OCI-LY7 (cell line): Measurements from ENCODE around the gene PSG11. TPM values are rescaled to one million over a fixed set of nuclear protein-coding genes. Genes with fewer than 3 reads are reported as not detected.
"Not testable (repeated sequence)": the region's sequence is repeated elsewhere in the genome, so short reads cannot be mapped to it uniquely, and the experiment has no call there.

Source experiments
- BruUV-seq: library from RNA; stranded (reverse); fragments of 400-500 nt; replicated peaks from 2 replicates; lab custom pipeline; 2021; lab: Mats Ljungman, UMichigan
- CTCF ChIA-PET: fragments of 300-600 bp; sonication (Branson Sonifier 250); formaldehyde crosslinking; loops from one replicate; lab custom pipeline; 2022; ENCODE audit warnings: antibody characterized with exemption; ENCODE audit not compliant: unreplicated experiment; lab: Charles Lee
- POLR2A ChIA-PET: fragments of 300-600 bp; sonication (Branson Sonifier 250); formaldehyde crosslinking; loops from one replicate; lab custom pipeline; 2022; ENCODE audit warnings: antibody characterized with exemption; lab: Charles Lee
- DNase-seq: peaks from one replicate; pipeline ENCODE4 v3.0.0-alpha.2; 2015; ENCODE audit warnings: low spot score
- H2AFZ ChIP-seq: fragments of 200-600 bp; sonication (generic), shearing (Covaris generic); 2 replicates; pipeline ENCODE4 v1.6.1; 2014; ENCODE audit warnings: mild to moderate bottlenecking, antibody characterized with exemption, low read length, moderate library complexity
- H3K27ac ChIP-seq: fragments of 200-600 bp; sonication (generic); 2 replicates; pipeline ENCODE4 v1.5.1; 2014; ENCODE audit warnings: mixed run types, low read depth, mild to moderate bottlenecking, moderate library complexity, low read length, inconsistent platforms; ENCODE audit not compliant: poor library complexity, severe bottlenecking
- H3K36me3 ChIP-seq: fragments of 200-600 bp; sonication (generic); 2 replicates; pipeline ENCODE4 v1.6.1; 2014; ENCODE audit warnings: mild to moderate bottlenecking, antibody characterized with exemption, low read length, moderate library complexity, mixed read lengths; ENCODE audit not compliant: insufficient read depth
- H3K4me1 ChIP-seq: fragments of 200-600 bp; sonication (generic); 2 replicates; pipeline ENCODE4 v1.5.1; 2014; ENCODE audit warnings: mild to moderate bottlenecking, low read length; ENCODE audit not compliant: insufficient read depth, poor library complexity, severe bottlenecking
- H3K4me2 ChIP-seq: fragments of 200-600 bp; sonication (generic); 2 replicates; pipeline ENCODE4 v1.6.1; 2014; ENCODE audit warnings: mild to moderate bottlenecking, low read length
- H3K4me3 ChIP-seq: fragments of 200-600 bp; sonication (generic); 2 replicates; pipeline ENCODE4 v1.5.1; 2014; ENCODE audit warnings: mild to moderate bottlenecking, low read depth, low read length; ENCODE audit not compliant: poor library complexity, severe bottlenecking
- H3K79me2 ChIP-seq: fragments of 200-600 bp; sonication (generic); 2 replicates; pipeline ENCODE4 v1.6.1; 2016; ENCODE audit warnings: low read depth, mild to moderate bottlenecking, low read length, moderate library complexity, mixed read lengths; ENCODE audit not compliant: insufficient read depth
- H3K9me2 ChIP-seq: fragments of 200-600 bp; sonication (generic); 2 replicates; pipeline ENCODE4 v1.6.1; 2016; ENCODE audit warnings: mild to moderate bottlenecking, low read length, mixed read lengths; ENCODE audit not compliant: insufficient read depth
- H3K9me3 ChIP-seq: fragments of 200-600 bp; sonication (generic); 2 replicates; pipeline ENCODE4 v1.6.1; 2014; ENCODE audit warnings: mild to moderate bottlenecking, mixed run types, low read length, mixed read lengths
- H4K20me1 ChIP-seq: fragments of 200-600 bp; sonication (generic); 2 replicates; pipeline ENCODE4 v1.6.1; 2014; ENCODE audit warnings: mild to moderate bottlenecking, antibody characterized with exemption, low read length, moderate library complexity, mixed read lengths; ENCODE audit not compliant: insufficient read depth
- EZH2phosphoT487 ChIP-seq: fragments of 200-600 bp; sonication (generic); IDR thresholded peaks from 2 replicates; pipeline ENCODE4 v1.6.1; 2018; ENCODE audit warnings: low read depth, borderline replicate concordance, mild to moderate bottlenecking, mixed run types, antibody characterized with exemption, low read length, moderate library complexity, mixed read lengths
- intact Hi-C: fragments of 100-400 bp; cut with micrococcal nuclease; formaldehyde crosslinking; loops from one replicate; pipeline ENCODE4 v1.10.0; 2022; ENCODE audit not compliant: unreplicated experiment
- total RNA-seq, 2 experiments: library from RNA; depleted of rRNA in 1 of 2; stranded (reverse); fragments of >200 nt in 1 of 2; shearing (Covaris generic) in 1 of 2; gene quantifications; 2 replicates each; pipeline ENCODE4 v1.2.3, GENCODE V29; 2014 to 2022
- TF ChIP-seq, protein P1 (sequence below): fragments of 200-600 bp; sonication (generic); conservative IDR thresholded peaks from 2 replicates; pipeline ENCODE4 v1.5.1; 2014; ENCODE audit warnings: mild to moderate bottlenecking, antibody characterized with exemption, low read length, moderate library complexity, mixed read lengths

The PSG11 gene
- total RNA-seq, 2 experiments from 2014 or later: not detected

DNA sequence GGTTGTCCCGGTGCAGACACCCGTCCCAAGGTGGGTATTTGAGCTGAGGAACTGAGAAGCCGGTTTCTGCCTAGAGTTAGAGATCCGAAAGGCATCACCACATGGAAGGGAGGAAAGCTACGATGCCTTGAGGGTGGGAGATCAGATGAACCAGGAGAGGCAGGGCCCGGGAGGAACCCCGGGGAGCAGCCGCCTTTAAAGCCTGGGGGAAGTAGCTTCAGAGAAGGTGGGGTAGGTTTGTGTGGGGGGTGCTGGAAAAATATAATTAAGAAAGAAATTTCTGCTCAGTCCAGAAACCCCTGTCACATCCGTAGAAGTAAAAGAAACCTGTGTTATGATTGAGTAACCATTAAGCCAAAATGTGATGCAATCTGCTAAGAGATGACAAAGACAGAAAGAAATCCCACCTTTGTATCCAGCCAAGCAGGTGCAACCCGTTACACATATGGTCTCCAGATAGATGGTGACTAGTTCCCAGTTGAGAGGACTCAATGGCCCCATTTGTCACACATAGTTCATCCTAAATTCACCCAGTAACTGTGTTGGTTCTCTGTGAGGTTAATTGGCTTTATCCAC is 34.2 kb downstream of the PSG11 start:
- H3K79me2 ChIP-seq, H3K9me2 ChIP-seq, H3K4me3 ChIP-seq, H3K27ac ChIP-seq, intact Hi-C loops, H3K9me3 ChIP-seq, BruUV-seq, H3K4me2 ChIP-seq, H2AFZ ChIP-seq, H4K20me1 ChIP-seq, H3K4me1 ChIP-seq, POLR2A ChIA-PET, DNase-seq, CTCF ChIA-PET, H3K36me3 ChIP-seq: not testable (repeated sequence)

DNA sequence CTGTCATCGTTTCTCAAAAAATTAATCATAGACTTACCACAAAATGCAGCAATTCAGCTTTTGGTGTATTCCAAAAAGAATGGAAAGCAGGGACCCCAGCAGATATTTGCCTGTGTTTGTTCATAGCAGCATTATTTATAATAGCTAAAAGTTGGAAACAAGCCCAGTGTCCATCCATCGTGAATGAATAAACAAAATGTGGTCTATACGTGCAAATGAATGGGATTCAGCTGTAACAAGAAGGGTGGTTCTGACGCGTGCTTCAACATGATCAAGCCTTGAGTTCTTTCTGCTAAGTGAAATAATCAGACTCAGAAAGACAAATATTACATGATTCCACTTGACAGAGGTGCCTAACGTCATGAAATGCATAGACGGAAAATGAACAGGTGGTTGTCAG is 36.4 kb downstream of the PSG11 start:
- Histone ChIP-seq H3K9me2 (no peaks in the 10 kb centered on the region), H3K4me2 (no peak overlapping the region), H3K9me3 (no peaks in the 10 kb centered on the region), H3K4me1 (no peaks in the 10 kb centered on the region), H3K4me3 (no peak overlapping the region), H3K36me3 (no peaks in the 10 kb centered on the region), H2AFZ (no peak overlapping the region), H3K79me2 (no peaks in the 10 kb centered on the region), H4K20me1 (no peaks in the 10 kb centered on the region), H3K27ac (no peak overlapping the region)
- no peak for DNase-seq
- POLR2A ChIA-PET: no interaction called here
- intact Hi-C loops: no loop called here
- no TSS peak for BruUV-seq
- no peak for TF ChIP-seq EZH2phosphoT487
- TF ChIP-seq, protein P1, sequence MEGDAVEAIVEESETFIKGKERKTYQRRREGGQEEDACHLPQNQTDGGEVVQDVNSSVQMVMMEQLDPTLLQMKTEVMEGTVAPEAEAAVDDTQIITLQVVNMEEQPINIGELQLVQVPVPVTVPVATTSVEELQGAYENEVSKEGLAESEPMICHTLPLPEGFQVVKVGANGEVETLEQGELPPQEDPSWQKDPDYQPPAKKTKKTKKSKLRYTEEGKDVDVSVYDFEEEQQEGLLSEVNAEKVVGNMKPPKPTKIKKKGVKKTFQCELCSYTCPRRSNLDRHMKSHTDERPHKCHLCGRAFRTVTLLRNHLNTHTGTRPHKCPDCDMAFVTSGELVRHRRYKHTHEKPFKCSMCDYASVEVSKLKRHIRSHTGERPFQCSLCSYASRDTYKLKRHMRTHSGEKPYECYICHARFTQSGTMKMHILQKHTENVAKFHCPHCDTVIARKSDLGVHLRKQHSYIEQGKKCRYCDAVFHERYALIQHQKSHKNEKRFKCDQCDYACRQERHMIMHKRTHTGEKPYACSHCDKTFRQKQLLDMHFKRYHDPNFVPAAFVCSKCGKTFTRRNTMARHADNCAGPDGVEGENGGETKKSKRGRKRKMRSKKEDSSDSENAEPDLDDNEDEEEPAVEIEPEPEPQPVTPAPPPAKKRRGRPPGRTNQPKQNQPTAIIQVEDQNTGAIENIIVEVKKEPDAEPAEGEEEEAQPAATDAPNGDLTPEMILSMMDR: no peak
- CTCF ChIA-PET: no interaction called here

DNA sequence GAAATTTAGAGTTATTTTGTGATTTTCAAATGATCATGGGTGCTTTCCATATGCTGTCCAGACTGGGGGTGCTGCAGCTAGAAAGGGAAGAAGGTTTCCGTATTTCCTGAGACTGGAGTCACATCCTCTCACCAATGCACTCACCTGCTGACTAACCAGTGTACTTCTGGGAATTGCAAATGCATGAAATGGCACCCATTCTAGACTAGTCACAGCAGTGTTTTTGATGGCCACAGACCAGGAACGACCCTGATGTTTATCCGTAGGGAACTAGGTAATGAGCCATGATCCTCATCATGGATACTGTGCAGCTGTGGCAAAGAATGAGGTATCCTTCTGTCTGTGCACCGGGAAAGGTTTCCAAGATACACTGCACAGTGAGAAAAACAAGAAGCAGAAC is 37.1 kb downstream of the PSG11 start:
- H3K36me3 ChIP-seq, H4K20me1 ChIP-seq, H3K27ac ChIP-seq, H3K9me2 ChIP-seq, H3K9me3 ChIP-seq, H2AFZ ChIP-seq, H3K4me2 ChIP-seq, H3K4me3 ChIP-seq, BruUV-seq, CTCF ChIA-PET, POLR2A ChIA-PET, H3K4me1 ChIP-seq, H3K79me2 ChIP-seq, DNase-seq, intact Hi-C loops: not testable (repeated sequence)

DNA sequence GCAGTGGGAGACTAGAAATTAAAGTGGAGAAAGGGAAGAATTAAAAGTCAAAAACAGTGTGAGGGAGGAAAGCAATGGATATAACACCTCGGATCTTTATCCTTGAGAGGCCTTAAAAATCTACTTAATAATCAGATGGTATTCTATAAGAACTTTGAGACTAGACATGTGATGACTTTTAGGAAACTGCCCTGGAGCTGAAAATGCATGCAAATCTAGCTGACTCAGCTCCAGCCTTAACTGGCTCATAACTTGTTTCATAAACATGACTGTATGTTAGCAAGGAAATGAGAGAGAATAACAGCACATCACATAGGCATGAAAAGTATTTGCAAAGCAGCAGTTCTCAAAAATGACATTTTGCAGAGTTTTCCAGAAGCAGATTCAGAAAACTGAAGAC is 38.1 kb downstream of the PSG11 start:
- H3K4me3 ChIP-seq, intact Hi-C loops, CTCF ChIA-PET, POLR2A ChIA-PET, H3K9me3 ChIP-seq, DNase-seq, H3K4me1 ChIP-seq, BruUV-seq, H2AFZ ChIP-seq, H3K27ac ChIP-seq, H3K9me2 ChIP-seq, H3K36me3 ChIP-seq, H3K79me2 ChIP-seq, H3K4me2 ChIP-seq, H4K20me1 ChIP-seq: not testable (repeated sequence)
